Stimulated activated naive CD4-positive, alpha-beta T cell treated with Interleukin-2 at 50 U/mL for 16 hours (primary cell): Measurements from ENCODE around the gene DOCK9.
"Not testable (repeated sequence)": the region's sequence is repeated elsewhere in the genome, so short reads cannot be mapped to it uniquely, and the experiment has no call there.

Experiments used
- DNase-seq: peaks from one replicate; lab custom pipeline; 2025; lab: John Stamatoyannopoulos, UW

DOCK9 gene

DNA sequence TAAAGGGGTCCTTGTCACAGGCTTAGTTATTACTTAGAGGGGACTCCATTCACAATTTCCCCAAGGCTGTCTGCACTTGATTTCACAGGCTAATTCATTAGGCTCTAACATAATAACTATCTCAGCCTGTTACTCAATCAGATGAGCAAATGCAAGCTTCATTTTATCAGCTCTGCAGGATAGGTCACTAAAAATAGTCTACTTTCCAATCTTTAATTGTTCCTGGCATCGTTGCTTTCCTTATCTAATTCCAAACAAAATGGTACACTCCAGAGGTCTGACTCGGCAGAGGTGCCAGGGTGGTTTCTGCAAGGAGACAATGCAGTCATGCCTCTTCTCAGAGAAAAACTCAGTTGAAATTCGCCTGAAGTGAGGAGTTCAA, 155.6 kb downstream of the DOCK9 start:
- no peak for DNase-seq

- no peak for DNase-seq
These were observed 156.3 kb downstream of the DOCK9 start for GRCh38 chr13:98821372-98822224.

DNA sequence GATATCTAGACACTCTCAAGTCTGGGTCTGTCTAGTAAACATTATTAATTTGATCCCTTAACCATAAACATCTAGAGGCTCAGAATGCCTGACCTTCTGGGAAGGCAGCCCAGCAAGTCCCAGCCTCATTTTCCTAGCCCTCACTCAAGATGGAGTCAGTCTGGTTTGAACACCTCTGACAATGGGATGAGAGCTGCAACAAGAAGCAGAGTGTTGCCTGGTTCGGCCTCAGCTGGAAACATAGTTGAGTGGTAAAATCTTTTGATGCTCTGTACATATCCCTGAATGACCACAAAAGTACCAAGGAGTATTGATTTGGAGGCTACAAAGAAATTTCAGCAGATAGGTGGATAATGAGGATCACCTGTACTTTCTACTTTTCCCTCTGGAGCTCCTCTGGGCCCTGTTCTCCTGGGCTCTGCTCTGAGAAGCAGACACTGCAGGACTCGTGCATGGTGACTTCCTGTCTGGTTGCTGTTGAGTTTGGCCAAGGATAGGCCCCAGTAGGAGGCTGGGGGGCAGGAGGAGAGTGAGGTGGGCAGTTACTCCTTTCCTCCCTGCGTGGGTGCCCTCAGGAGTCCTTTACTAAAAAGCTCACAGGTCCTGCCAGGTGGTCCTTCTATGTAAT, 157.0 kb downstream of the DOCK9 start:
- no peak for DNase-seq

- no peak for DNase-seq
These were observed 157.6 kb downstream of the DOCK9 start for GRCh38 chr13:98820300-98820699.

DNA sequence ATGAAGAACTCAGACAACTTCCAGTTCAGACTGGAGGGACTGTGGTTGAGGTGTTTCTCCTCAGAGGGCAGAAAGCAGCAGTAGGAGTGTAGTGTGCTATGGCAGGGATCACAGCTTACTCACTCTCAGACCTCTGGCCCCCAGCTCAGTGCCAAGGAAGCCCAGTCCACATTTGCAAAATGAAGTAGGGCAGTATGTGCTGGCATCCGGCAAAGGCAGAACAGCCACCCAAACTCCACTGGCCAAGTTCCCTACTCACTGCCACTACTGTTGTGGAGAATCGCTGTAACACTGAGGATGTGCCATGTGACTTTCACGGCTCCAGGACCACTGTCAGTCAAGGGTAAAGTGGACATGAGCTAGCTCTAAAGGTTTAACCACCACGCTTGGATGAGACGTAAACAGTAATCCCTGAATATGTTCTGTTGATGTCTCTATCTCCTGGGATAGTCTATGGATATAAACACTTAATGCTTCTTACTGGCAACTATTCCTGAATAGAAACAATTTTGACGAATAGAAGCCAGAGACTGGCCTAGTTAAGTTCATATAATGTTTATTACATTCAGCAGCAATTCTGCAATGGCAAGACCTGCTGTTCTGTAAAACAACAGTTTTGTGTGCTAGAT, 158.4 kb downstream of the DOCK9 start:
- no peak for DNase-seq

- DNase-seq, result no peak
These were observed 161.5 kb downstream of the DOCK9 start for GRCh38 chr13:98816406-98816805.

- no peak for DNase-seq
These were observed 163.9 kb downstream of the DOCK9 start for GRCh38 chr13:98813993-98814392.

DNA sequence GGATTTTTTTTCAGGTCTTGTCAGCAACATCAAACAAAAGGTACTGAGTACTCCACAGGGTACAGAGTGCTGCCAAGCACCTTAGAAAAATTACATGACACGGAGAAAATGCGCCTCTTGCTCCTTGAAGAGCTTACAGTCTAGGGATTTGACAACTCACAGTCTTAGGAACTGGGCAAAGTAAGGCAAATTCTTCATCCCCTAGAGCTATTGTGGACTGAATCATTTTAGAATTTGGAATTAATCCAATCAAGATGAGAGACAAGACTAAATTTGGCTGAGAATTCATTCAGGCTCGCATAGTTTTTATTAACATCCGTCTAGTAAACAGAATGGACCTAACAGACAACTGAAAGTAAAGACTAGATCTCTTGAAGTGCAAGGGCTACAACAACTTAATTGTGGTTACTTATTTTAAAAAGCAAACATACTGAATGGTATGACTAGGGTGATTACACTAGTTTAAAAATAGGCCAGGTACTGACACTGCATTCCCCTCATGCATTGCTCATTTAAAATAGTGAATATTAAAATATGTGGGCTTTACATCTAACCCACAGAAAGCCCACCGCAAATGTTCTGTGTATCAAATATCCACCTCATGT, 165.6 kb downstream of the DOCK9 start:
- not testable (repeated sequence) for DNase-seq

- no peak for DNase-seq
These were observed 167.1 kb downstream of the DOCK9 start for GRCh38 chr13:98810746-98811145.

DNA sequence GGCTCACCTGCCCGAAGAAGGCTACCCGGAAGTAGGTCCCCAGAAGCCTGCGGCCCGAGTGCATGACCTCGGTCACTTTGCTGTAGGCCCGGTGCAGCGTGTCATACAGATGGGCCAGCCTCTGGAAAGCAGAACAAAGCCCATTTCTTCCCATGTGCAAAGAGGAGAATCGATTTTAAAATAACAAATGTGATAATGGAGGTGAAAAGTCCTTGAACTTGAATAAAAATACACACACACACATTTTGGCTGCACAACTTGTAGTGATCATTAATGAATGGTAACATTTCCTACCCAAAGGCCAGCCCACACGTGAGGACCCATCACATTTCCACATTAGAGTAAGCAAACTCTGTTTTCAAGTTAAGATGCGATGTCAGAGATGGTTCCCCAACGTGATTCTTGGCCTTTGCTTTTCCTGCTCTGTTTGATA, 168.5 kb downstream of the DOCK9 start:
- no peak for DNase-seq

GRCh38 chr13:98807774-98808173, 170.1 kb downstream of the DOCK9 start:
- no peak for DNase-seq

DNA sequence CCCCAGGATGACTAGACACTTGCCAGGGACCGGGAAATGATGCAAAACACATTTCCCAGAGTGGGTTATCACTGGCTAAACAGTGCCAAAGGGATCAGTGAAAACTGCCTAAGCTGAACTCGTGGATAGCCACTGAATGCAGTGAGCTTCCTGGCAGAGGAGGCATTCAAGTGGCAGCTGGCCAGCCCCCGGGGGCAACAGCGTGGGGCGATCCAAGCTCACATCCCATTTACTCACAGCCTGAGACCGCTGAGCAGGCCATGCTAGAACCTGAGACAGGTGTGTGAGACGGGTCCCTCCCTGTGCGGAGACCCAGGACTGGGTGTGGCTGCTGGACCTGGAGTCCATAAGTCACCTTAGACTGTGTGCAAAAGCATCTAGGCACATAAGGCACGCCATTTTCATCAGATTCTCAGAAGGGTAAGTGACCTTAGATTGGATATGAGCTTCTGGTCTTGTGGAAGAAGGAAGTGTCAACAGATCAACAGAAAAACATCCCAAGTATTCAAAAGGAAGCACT, 173.5 kb downstream of the DOCK9 start:
- DNase-seq, result no peak

GRCh38 chr13:98803921-98804320, 173.9 kb downstream of the DOCK9 start:
- DNase-seq, result no peak

DNA sequence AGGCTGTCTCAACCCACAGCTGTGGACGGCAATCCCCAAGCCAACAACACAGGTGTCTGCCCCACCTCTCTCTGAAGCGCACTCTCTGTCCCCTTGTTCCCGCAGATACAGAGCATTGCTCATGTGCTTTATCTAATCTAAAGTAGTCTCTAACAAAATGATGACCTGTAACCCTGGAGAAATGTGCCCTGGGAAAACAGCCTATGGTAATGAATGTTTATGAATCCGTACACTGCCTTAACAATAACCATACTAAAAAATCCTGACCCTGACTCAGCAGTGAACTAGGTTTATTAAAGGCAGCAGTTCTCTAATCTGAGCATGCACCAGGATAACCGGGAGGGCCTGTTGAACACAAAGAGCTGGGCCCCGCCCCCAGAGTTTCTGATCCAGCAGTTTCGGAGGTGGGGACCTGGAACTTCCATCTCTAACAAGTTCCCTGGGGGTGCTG, 174.7 kb downstream of the DOCK9 start:
- no peak for DNase-seq

DNA sequence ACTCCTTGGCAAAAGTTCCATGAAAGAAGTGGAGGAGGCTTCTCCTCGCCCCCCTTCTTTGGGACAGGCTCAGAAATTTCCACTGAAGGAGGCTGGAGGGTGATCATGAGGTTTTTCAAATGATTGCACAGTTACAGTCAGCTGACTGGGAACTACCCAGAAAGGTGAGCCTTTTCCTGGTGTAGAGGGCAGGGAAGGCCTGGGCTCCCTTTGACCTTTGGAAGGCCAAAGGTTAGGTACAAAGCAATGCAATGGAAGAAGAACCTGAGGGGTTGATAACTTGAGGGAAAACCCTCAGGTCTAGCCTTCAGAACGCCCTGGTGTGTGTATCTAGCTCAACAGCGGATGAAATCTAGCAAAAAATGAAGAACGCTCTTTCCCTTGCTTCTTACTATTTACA, 175.3 kb downstream of the DOCK9 start:
- DNase-seq, result no peak

DNA sequence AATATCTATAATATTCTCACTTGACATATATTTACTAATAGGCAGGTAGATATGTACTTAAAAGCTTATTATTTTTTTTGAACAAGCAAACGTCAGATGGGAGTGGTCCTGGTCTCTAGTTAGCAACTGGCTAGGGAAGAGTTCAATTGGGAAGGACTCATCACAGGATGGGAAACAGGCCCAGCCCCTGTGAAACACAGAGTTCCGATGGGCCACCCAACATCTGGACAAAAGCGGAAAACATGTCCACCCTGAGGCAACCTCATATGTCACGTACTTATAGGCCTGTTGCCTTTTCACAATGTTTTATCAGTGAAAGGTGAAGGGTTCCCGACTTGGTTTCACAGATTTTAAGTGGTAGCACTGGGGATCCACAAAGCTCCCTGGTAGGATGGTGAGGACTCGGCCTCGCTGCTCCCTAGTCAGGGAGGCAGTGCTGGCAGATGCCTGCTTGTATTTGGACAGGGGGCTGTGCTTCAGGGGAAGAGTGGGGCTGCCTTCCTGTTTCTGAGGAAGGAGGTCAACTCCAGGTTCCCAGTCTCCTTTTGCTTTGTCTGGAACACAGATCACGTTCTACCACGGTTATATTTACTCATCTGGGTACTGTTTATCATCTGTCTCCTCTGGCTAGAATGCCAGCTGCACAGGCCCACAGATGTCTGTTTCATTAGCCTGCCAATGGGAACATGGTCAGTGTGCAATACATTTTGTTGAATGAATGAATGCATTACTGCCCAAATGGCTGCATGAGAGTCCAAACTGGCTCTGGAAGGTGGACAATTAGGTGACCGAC, 176.0 kb downstream of the DOCK9 start:
- no peak for DNase-seq

DNA sequence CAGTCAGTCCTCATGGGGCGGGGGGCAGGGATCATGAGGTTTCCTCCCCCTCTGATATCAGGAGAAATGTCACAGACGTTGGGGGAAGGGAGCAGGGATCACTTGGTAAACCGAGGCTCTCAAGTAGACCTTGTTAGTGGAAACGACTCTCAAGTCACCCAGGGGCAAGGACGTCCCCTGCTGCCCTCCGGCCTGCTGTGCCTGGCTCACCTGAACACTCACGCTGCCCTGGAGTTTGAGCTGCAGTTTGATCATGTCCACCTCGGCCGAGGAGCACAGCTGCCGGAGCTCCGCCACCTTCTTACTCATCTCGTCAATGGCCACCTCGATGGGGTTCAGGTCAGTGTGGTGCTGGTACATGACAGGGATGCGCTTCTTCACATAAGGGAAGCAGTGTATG, 177.8 kb downstream of the DOCK9 start:
- no peak for DNase-seq

- DNase-seq, result no peak
These were observed 178.8 kb downstream of the DOCK9 start for GRCh38 chr13:98798849-98799645.

DNA sequence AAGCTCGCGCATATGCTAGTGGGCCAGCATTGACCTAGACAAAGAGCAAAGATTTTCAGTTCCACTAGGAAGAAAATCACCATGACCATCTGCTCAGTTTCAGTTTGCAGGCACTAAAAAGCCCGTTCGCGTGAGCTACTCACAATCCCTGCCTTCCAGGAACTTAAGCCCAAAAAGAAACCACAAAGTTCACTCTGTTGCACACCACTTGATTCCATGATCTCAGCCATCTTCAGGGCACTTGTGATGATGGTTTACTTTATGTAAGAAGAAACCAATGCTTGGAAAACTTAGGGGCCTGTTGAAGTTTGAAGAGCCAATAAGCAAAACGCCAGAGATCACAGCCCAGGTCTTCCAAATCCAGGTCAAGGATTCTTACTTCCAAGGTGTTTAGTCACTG, 180.4 kb downstream of the DOCK9 start:
- DNase-seq, result no peak

GRCh38 chr13:98796798-98797197, 181.1 kb downstream of the DOCK9 start:
- no peak for DNase-seq

GRCh38 chr13:98796191-98796590, 181.7 kb downstream of the DOCK9 start:
- no peak for DNase-seq
